Measurements from ENCODE around the gene REXO1.

The REXO1 gene

GRCh38 chr19:1826557-1827521, 21.4 kb downstream of the REXO1 start:
- DNase-seq = no peak

- peak; percentile 76 for DNase-seq
Measured at GRCh38 chr19:1825909-1826556, 22.2 kb downstream of the REXO1 start.

GRCh38 chr19:1824252-1824622, 24.0 kb downstream of the REXO1 start:
- no peak for DNase-seq

- DNase-seq = no peak
Measured at GRCh38 chr19:1823539-1824251, 24.6 kb downstream of the REXO1 start.

- no peak for DNase-seq
Measured at GRCh38 chr19:1823020-1823419, 25.3 kb downstream of the REXO1 start.

GRCh38 chr19:1822210-1822609, 26.1 kb downstream of the REXO1 start:
- no peak for DNase-seq

- no peak for DNase-seq
Measured at GRCh38 chr19:1819341-1820255, 28.7 kb downstream of the REXO1 start.

GRCh38 chr19:1818549-1819195, 29.6 kb downstream of the REXO1 start:
- no peak for DNase-seq

GRCh38 chr19:1817553-1818179, 30.6 kb downstream of the REXO1 start:
- no peak for DNase-seq

GRCh38 chr19:1816530-1817298, 31.6 kb downstream of the REXO1 start:
- no peak for DNase-seq

GRCh38 chr19:1815605-1816529, 32.4 kb downstream of the REXO1 start:
- DNase-seq = no peak

GRCh38 chr19:1814833-1815604, 33.3 kb downstream of the REXO1 start:
- no peak for DNase-seq

GRCh38 chr19:1814391-1814790, 33.9 kb downstream of the REXO1 start:
- no peak for DNase-seq

GRCh38 chr19:1813192-1814182, 34.8 kb downstream of the REXO1 start:
- no peak for DNase-seq

GRCh38 chr19:1812426-1813191, 35.7 kb downstream of the REXO1 start:
- peak; percentile 99 for DNase-seq

- no peak for DNase-seq
Measured at GRCh38 chr19:1811942-1812425, 36.3 kb downstream of the REXO1 start, which contains the start of gene ATP8B3. Gene ATP8B3 (minus strand): TSS chr19:1812276. CDS start chr19:1811736, 540 bp downstream.

Data from T1000 (cell line).